MCF 10A (cell line): ENCODE measurements around the gene FOXN3. TPM values are rescaled to one million over a fixed set of nuclear protein-coding genes. Genes with fewer than 3 reads are reported as not detected.

Experiments used
- BruUV-seq: library from RNA; stranded (reverse); fragments of 400-500 nt; replicated peaks from 2 replicates; lab custom pipeline; 2021; lab: Mats Ljungman, UMichigan
- CTCF ChIA-PET: fragments of 300-600 bp; sonication (Branson Sonifier 250); formaldehyde crosslinking; extraction: SDS; loops from one replicate; lab custom pipeline; 2021; ENCODE audit warnings: antibody characterized with exemption, inconsistent platforms; lab: Yijun Ruan, JAX
- POLR2A ChIA-PET: fragments of 300-600, 350-650 bp; sonication (Branson Sonifier 250); formaldehyde crosslinking; extraction: SDS; loops from one replicate; lab custom pipeline; 2020; ENCODE audit warnings: antibody characterized with exemption, inconsistent platforms; lab: Yijun Ruan, JAX
- DNase-seq: peaks from one replicate; pipeline ENCODE4 v3.0.0-alpha.2; 2018; ENCODE audit not compliant: unreplicated experiment
- H3K27ac Mint-ChIP-seq: one replicate; pipeline ENCODE4 v1.8.0; 2022; ENCODE audit warnings: mild to moderate bottlenecking, low read depth, mixed read lengths; ENCODE audit not compliant: unreplicated experiment
- H3K27me3 Mint-ChIP-seq: one replicate; pipeline ENCODE4 v1.8.0; 2022; ENCODE audit warnings: mixed read lengths; ENCODE audit not compliant: insufficient read depth, unreplicated experiment
- H3K36me3 Mint-ChIP-seq: one replicate; pipeline ENCODE4 v1.8.0; 2022; ENCODE audit warnings: mild to moderate bottlenecking, moderate library complexity, mixed read lengths; ENCODE audit not compliant: insufficient read depth, unreplicated experiment
- H3K4me1 Mint-ChIP-seq: one replicate; pipeline ENCODE4 v1.8.0; 2022; ENCODE audit warnings: mixed read lengths; ENCODE audit not compliant: insufficient read depth, unreplicated experiment
- H3K4me3 Mint-ChIP-seq: one replicate; pipeline ENCODE4 v1.8.0; 2022; ENCODE audit warnings: mild to moderate bottlenecking, moderate library complexity, mixed read lengths; ENCODE audit not compliant: unreplicated experiment
- H3K9me3 Mint-ChIP-seq: one replicate; pipeline ENCODE4 v1.8.0; 2022; ENCODE audit warnings: mixed read lengths; ENCODE audit not compliant: unreplicated experiment
- intact Hi-C: fragments of 100-400 bp; cut with micrococcal nuclease; formaldehyde crosslinking; loops from 2 replicates; pipeline ENCODE4 v1.14.1; 2022
- total RNA-seq: library from RNA; stranded (reverse); gene quantifications from 2 replicates; pipeline ENCODE4 v1.2.3, GENCODE V29; 2022
- TF ChIP-seq, protein P1 (sequence below): fragments of 200-600 bp; IDR thresholded peaks from one replicate; pipeline ENCODE4 v1.8.0; 2022; ENCODE audit warnings: antibody characterized with exemption, mild to moderate bottlenecking; ENCODE audit not compliant: unreplicated experiment

The FOXN3 gene
- total RNA-seq, 1 experiment from 2014 or later, result 27.1 TPM

- H3K27ac Mint-ChIP-seq, result no peak overlapping the region
- DNase-seq, result no peak
- H3K4me3 Mint-ChIP-seq, result no peak overlapping the region
- no peaks in the 10 kb centered on the region for H3K27me3 Mint-ChIP-seq
- H3K36me3 Mint-ChIP-seq, result no peaks in the 10 kb centered on the region
- H3K4me1 Mint-ChIP-seq, result no peaks in the 10 kb centered on the region
- no TSS peak for BruUV-seq
- intact Hi-C loops, result no loop called here
- CTCF ChIA-PET, result interaction anchor here (1.0 to 4.2 kb wide), 5 partner anchors 10 to 678 kb away, joined by 3 to 25 read pairs (median 4); no protein-coding TSS in a partner anchor
- POLR2A ChIA-PET, result interaction anchor here (2.4 kb wide), 1 partner anchor 196 kb away, joined by 4 read pairs; no protein-coding TSS in a partner anchor
- H3K9me3 Mint-ChIP-seq, result no peaks in the 10 kb centered on the region
- TF ChIP-seq, protein P1, sequence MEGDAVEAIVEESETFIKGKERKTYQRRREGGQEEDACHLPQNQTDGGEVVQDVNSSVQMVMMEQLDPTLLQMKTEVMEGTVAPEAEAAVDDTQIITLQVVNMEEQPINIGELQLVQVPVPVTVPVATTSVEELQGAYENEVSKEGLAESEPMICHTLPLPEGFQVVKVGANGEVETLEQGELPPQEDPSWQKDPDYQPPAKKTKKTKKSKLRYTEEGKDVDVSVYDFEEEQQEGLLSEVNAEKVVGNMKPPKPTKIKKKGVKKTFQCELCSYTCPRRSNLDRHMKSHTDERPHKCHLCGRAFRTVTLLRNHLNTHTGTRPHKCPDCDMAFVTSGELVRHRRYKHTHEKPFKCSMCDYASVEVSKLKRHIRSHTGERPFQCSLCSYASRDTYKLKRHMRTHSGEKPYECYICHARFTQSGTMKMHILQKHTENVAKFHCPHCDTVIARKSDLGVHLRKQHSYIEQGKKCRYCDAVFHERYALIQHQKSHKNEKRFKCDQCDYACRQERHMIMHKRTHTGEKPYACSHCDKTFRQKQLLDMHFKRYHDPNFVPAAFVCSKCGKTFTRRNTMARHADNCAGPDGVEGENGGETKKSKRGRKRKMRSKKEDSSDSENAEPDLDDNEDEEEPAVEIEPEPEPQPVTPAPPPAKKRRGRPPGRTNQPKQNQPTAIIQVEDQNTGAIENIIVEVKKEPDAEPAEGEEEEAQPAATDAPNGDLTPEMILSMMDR, result no peak
These were observed 180.2 kb downstream of the FOXN3 start for GRCh38 chr14:89236851-89237250.

DNA sequence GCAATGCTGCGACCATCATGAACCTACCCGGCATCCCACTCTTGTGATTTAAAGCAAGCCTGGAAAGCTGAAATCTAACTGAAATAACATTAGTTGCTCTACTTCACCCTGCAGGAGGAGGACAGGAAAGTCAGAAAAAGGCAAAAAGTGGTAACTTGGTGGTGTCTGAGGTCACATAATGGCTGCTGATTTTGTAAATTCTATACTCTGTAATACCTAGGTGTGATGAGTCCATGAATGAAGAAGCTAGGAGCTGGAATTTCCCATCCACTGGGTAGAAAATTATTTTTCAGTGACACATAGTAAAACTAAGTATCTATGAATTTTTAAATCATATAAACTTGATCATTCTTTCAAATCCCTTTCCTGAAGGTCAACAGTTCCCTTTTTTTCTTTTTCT is 183.8 kb downstream of the FOXN3 start:
- DNase-seq, result no peak
- Mint-ChIP-seq H3K9me3 (no peaks in the 10 kb centered on the region), H3K27me3 (no peaks in the 10 kb centered on the region), H3K27ac (no peak overlapping the region), H3K4me1 (no peaks in the 10 kb centered on the region), H3K4me3 (no peak overlapping the region), H3K36me3 (no peaks in the 10 kb centered on the region)
- intact Hi-C loops, result no loop called here
- TF ChIP-seq, protein P1, result no peak
- POLR2A ChIA-PET, result no interaction called here
- no TSS peak for BruUV-seq
- CTCF ChIA-PET, result interaction anchor here (0.8 kb wide), 1 partner anchor 96 kb away, joined by 3 read pairs; no protein-coding TSS in a partner anchor

DNA sequence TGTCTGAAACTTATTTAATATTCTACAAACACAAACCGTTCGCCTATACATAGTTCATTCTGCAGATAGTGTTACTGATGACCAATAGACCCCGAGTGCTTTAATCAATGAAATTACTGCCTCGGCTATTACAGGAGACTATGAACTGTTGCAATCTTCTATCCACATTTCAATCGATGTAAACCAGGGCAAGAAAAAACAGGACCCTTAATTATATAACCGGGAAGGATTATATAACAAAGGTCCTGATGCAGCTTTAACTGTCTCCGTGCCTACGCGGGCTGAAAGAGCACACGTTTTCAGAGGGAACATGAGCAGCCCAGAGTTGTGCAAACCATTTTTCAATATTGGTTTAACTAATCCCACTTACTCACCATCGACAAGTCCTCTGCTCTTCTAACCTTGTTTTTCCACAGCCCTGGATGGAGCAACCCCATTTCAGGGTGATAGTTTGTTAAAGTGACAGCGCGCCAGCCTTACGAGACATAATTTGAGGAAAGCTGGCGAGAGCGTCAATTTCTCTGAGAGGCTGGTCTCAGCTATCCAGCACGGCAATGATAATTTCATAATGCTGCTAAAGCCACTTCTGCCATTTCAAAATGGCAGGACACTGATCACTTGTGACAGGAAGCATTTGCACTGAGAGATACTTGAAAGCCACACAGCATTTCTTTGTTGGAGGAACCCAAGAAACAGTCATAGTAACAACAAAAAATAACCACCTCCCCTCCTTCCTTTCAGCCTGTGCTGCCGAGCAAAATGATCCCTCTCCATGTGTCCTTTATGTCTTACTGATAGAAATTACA is 184.6 kb downstream of the FOXN3 start:
- Mint-ChIP-seq H3K4me1 (no peaks in the 10 kb centered on the region), H3K27me3 (no peaks in the 10 kb centered on the region), H3K4me3 (no peak overlapping the region), H3K9me3 (no peaks in the 10 kb centered on the region), H3K36me3 (no peaks in the 10 kb centered on the region), H3K27ac (no peak overlapping the region)
- no peak for DNase-seq
- ChIA-PET CTCF (interaction anchor here (0.8 kb wide), 1 partner anchor 95 kb away, joined by 3 read pairs; no protein-coding TSS in a partner anchor), POLR2A (no interaction called here)
- TF ChIP-seq, protein P1, result no peak
- BruUV-seq, result no TSS peak
- intact Hi-C loops, result no loop called here

- CTCF ChIA-PET, result interaction anchor here (0.5 to 0.6 kb wide), 3 partner anchors 55 to 114 kb away, joined by 3 read pairs; no protein-coding TSS in a partner anchor
- TF ChIP-seq, protein P1, result no peak
- Mint-ChIP-seq H3K9me3 (no peaks in the 10 kb centered on the region), H3K27me3 (no peaks in the 10 kb centered on the region), H3K36me3 (no peaks in the 10 kb centered on the region), H3K4me1 (no peaks in the 10 kb centered on the region), H3K27ac (no peak overlapping the region), H3K4me3 (no peak overlapping the region)
- POLR2A ChIA-PET, result no interaction called here
- intact Hi-C loops, result no loop called here
- no TSS peak for BruUV-seq
- no peak for DNase-seq
These were observed 185.5 kb downstream of the FOXN3 start for GRCh38 chr14:89231426-89232113.
